Keratinocyte (primary cell): ENCODE data around the gene SMC4.

ENCODE experiments used
- EZH2 ChIP-seq: IDR thresholded peaks from one replicate; pipeline ENCODE4 v1.6.1; 2012; ENCODE audit warnings: inconsistent platforms, mild to moderate bottlenecking, low read length, moderate library complexity
- TF ChIP-seq, protein P1 (sequence below), 3 experiments: IDR thresholded peaks in 1 of 3; conservative IDR thresholded peaks in 1 of 3; optimal IDR thresholded peaks in 1 of 3; 2 replicates in 2 of 3; 3 replicates in 1 of 3; pipeline versions ENCODE3 to v1.5.1; 2011; ENCODE audit warnings: low read length in 3 of 3, mild to moderate bottlenecking in 3 of 3, moderate library complexity in 2 of 3, control low read depth in 1 of 3, inconsistent platforms in 1 of 3; ENCODE audit not compliant: insufficient read depth in 2 of 3; ENCODE audit errors: extremely low read depth in 1 of 3

DNA sequence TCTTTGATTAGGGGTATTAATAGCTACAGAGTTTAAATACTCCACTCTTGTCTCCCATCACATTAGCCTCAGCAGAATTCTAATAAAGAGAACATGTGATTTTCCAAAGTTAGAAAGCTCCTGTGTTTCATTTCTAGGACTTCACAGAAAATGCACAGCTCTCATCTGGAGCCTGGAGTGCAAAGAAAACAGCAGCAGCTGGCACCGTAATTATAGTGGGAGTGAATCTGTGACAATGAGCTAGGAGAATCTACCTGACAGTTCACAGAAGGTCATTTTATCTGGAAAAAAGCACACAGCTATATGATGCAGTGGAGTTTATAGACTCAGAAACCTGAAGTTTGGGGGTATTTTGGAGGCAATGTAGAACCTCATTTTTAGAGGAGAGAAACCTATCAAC lies 55.5 kb downstream of the SMC4 start:
- TF ChIP-seq, protein P1, sequence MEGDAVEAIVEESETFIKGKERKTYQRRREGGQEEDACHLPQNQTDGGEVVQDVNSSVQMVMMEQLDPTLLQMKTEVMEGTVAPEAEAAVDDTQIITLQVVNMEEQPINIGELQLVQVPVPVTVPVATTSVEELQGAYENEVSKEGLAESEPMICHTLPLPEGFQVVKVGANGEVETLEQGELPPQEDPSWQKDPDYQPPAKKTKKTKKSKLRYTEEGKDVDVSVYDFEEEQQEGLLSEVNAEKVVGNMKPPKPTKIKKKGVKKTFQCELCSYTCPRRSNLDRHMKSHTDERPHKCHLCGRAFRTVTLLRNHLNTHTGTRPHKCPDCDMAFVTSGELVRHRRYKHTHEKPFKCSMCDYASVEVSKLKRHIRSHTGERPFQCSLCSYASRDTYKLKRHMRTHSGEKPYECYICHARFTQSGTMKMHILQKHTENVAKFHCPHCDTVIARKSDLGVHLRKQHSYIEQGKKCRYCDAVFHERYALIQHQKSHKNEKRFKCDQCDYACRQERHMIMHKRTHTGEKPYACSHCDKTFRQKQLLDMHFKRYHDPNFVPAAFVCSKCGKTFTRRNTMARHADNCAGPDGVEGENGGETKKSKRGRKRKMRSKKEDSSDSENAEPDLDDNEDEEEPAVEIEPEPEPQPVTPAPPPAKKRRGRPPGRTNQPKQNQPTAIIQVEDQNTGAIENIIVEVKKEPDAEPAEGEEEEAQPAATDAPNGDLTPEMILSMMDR (optimal IDR thresholded peaks at IDR 0.05 in 1 of 3, IDR thresholded peaks at IDR 0.05 in 1 of 3, conservative IDR thresholded peaks at IDR 0.05 in 1 of 3; ENCODE audit: extremely low read depth in 1 of 3, insufficient read depth in 2 of 3, low read length in 3 of 3), result no peak
- no peak for TF ChIP-seq EZH2
